ENCODE measurements around the gene HSPA6. TPM values are rescaled to one million over a fixed set of nuclear protein-coding genes. Genes with fewer than 3 reads are reported as not detected.
"Not testable (repeated sequence)": the region's sequence is repeated elsewhere in the genome, so short reads cannot be mapped to it uniquely, and the experiment has no call there.

Gene HSPA6
- total RNA-seq, 1 donor from 2014 or later: 0.68 TPM

GRCh38 chr1:161547995-161548741 is 23.8 kb downstream of the HSPA6 start:
- not testable (repeated sequence) for FAIRE-seq

DNA sequence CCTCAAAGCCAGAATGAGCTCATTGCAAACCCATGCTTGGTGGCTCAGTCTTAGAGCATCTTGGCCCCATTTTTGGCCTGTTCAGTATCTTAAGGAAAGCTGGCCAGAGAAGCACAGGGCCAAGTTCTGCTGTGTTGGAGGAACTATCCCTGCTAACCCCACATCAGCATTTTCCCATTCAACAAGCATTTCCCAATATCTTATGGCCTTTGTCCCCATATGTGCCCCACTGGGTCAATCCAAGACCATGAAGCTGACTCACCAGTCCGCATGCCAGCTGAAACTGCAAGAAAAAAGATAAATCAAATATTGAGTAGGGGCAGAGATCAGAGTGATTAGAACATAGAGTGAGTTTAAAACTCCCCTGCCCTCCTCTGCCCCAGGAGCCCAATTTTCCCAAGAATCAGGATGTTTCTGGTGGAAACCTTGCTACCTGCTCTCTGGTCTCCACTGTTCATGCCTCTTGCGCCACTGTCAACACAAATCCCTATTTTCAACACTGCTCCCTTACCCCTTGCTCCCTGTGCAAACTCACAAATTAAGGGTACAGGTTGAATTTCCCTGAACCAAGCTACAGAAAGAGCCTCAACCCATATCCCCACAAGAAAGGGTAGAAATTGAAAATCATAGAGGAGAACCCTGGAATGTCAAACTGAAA is 24.5 kb downstream of the HSPA6 start:
- H3K4me3 ChIP-seq (ENCODE audit: insufficient read depth, low read depth, low read length); H3K9me3 ChIP-seq (ENCODE audit: insufficient read depth, low read depth, low read length); H3K9me3 Mint-ChIP-seq (ENCODE audit: unreplicated experiment); H3K4me2 ChIP-seq (ENCODE audit: low read length); FAIRE-seq; H3K36me3 Mint-ChIP-seq (ENCODE audit: low read depth, unreplicated experiment); H3K9ac ChIP-seq (ENCODE audit: low read length); H3K27ac ChIP-seq (ENCODE audit: low read depth, low read length); H3K36me3 ChIP-seq (ENCODE audit: insufficient read depth, low read length); H3K4me1 ChIP-seq (ENCODE audit: insufficient read depth, low read length); H3K4me3 Mint-ChIP-seq (ENCODE audit: unreplicated experiment); H3K27me3 ChIP-seq (ENCODE audit: insufficient read depth, low read length); H3K27me3 Mint-ChIP-seq (ENCODE audit: low read depth, unreplicated experiment); H4K20me1 ChIP-seq (ENCODE audit: insufficient read depth, low read length); DNase-seq (ENCODE audit: low read depth); H3K4me1 Mint-ChIP-seq (ENCODE audit: low read depth, unreplicated experiment); H3K79me2 ChIP-seq (ENCODE audit: insufficient read depth, low read length); H2AFZ ChIP-seq (ENCODE audit: low read depth, low read length); H3K27ac Mint-ChIP-seq (ENCODE audit: unreplicated experiment): not testable (repeated sequence)

More at GRCh38 chr1:161547995-161548741, 23.8 kb downstream of the HSPA6 start:
- not testable (repeated sequence) for H3K27ac ChIP-seq (ENCODE audit: low read depth, low read length); H3K4me1 ChIP-seq (ENCODE audit: insufficient read depth, low read length); H3K36me3 ChIP-seq (ENCODE audit: insufficient read depth, low read length); H3K27me3 ChIP-seq (ENCODE audit: insufficient read depth, low read length); H3K4me2 ChIP-seq (ENCODE audit: low read length); H3K4me3 ChIP-seq (ENCODE audit: insufficient read depth, low read depth, low read length); H3K36me3 Mint-ChIP-seq (ENCODE audit: low read depth, unreplicated experiment); H2AFZ ChIP-seq (ENCODE audit: low read depth, low read length); H3K4me3 Mint-ChIP-seq (ENCODE audit: unreplicated experiment); DNase-seq (ENCODE audit: low read depth); H3K9me3 ChIP-seq (ENCODE audit: insufficient read depth, low read depth, low read length); H3K79me2 ChIP-seq (ENCODE audit: insufficient read depth, low read length); H4K20me1 ChIP-seq (ENCODE audit: insufficient read depth, low read length); H3K9me3 Mint-ChIP-seq (ENCODE audit: unreplicated experiment); H3K9ac ChIP-seq (ENCODE audit: low read length); H3K4me1 Mint-ChIP-seq (ENCODE audit: low read depth, unreplicated experiment); H3K27ac Mint-ChIP-seq (ENCODE audit: unreplicated experiment)
- peaks cover 10% of the 10 kb centered on the region for H3K27me3 Mint-ChIP-seq (ENCODE audit: low read depth, unreplicated experiment)

DNA sequence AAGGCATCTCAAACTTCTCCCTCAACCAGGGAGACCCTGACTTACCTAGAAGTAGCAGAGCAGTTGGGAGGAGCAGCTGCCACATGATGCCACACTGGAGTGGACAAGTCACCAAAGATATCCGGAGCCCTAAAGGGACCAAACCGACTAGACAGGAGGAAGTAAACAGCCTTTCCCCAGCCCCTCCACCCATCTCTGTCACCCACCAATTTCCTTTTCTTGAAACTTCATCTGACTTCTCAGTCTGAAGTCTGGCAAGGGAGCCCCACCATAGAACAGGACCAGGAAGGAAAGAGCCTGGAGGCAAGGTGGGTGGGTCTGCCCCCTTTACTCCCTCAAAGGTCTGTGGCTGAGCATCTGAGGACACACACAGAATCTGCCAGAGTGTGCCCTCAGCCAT is 25.3 kb downstream of the HSPA6 start, which contains the start of gene FCGR3A:
Gene FCGR3A (minus strand): TSS at position 167 of the 400 bp plus-strand sequence. CDS start 82 bp downstream, at position 85.
- H3K4me3 ChIP-seq (ENCODE audit: insufficient read depth, low read depth, low read length): no peak within 1 kb of the TSS
- no peak within 1 kb of the TSS for H3K27ac ChIP-seq (ENCODE audit: low read depth, low read length)
- peaks cover 3% of the 10 kb centered on the region for H3K27me3 ChIP-seq (ENCODE audit: insufficient read depth, low read length)
- H3K9me3 ChIP-seq (ENCODE audit: insufficient read depth, low read depth, low read length): no peaks in the 10 kb centered on the region
- no peak within 1 kb of the TSS for H3K27ac Mint-ChIP-seq (ENCODE audit: unreplicated experiment)
- H3K36me3 ChIP-seq (ENCODE audit: insufficient read depth, low read length): no peaks in the 10 kb centered on the region
- no peaks in the 10 kb centered on the region for H3K4me1 ChIP-seq (ENCODE audit: insufficient read depth, low read length)
- H3K4me3 Mint-ChIP-seq (ENCODE audit: unreplicated experiment): no peak within 1 kb of the TSS
- DNase-seq (ENCODE audit: low read depth): no peak
- FAIRE-seq: no peak
- H3K9me3 Mint-ChIP-seq (ENCODE audit: unreplicated experiment): peaks cover 2% of the 10 kb centered on the region
- H2AFZ ChIP-seq (ENCODE audit: low read depth, low read length): no peak within 1 kb of the TSS
- H3K36me3 Mint-ChIP-seq (ENCODE audit: low read depth, unreplicated experiment): no peaks in the 10 kb centered on the region
- H3K4me1 Mint-ChIP-seq (ENCODE audit: low read depth, unreplicated experiment): no peaks in the 10 kb centered on the region
- no peaks in the 10 kb centered on the region for H4K20me1 ChIP-seq (ENCODE audit: insufficient read depth, low read length)
- TF ChIP-seq CTCF (IDR thresholded peaks at IDR 0.05; ENCODE audit: insufficient read depth, low read depth, low read length) (no peak), EZH2 (IDR thresholded peaks at IDR 0.05; ENCODE audit: insufficient read depth, low read length) (no peak)
- no peak within 1 kb of the TSS for H3K9ac ChIP-seq (ENCODE audit: low read length)
- H3K4me2 ChIP-seq (ENCODE audit: low read length): no peak within 1 kb of the TSS
- peaks cover 8% of the 10 kb centered on the region for H3K27me3 Mint-ChIP-seq (ENCODE audit: low read depth, unreplicated experiment)
- no peaks in the 10 kb centered on the region for H3K79me2 ChIP-seq (ENCODE audit: insufficient read depth, low read length)

DNA sequence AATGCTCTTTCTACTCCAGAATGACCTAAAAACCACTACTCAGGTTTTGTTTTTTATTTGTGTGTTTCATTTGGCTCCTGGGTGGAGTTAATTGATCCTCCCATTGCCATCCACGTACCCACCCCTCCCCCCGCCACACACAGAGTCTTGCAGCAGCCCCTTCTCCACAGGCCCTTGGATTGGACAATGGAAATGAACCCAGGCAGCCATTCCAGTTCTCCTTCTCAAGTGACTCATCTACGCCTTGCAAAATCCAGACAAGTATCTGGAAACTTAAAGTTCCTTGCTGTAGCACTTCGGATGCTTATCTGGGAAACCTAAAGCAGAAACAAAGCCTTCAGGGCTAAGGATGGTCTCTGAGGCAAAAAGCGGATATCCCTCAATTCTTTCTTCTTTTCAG is 26.6 kb downstream of the HSPA6 start:
- not testable (repeated sequence) for H3K4me3 Mint-ChIP-seq (ENCODE audit: unreplicated experiment); DNase-seq (ENCODE audit: low read depth); H3K4me1 ChIP-seq (ENCODE audit: insufficient read depth, low read length); H4K20me1 ChIP-seq (ENCODE audit: insufficient read depth, low read length); H3K9me3 Mint-ChIP-seq (ENCODE audit: unreplicated experiment); H3K27me3 ChIP-seq (ENCODE audit: insufficient read depth, low read length); H3K9me3 ChIP-seq (ENCODE audit: insufficient read depth, low read depth, low read length); H3K27me3 Mint-ChIP-seq (ENCODE audit: low read depth, unreplicated experiment); H3K4me2 ChIP-seq (ENCODE audit: low read length); H3K79me2 ChIP-seq (ENCODE audit: insufficient read depth, low read length); H3K36me3 ChIP-seq (ENCODE audit: insufficient read depth, low read length); H2AFZ ChIP-seq (ENCODE audit: low read depth, low read length); H3K27ac Mint-ChIP-seq (ENCODE audit: unreplicated experiment); H3K4me3 ChIP-seq (ENCODE audit: insufficient read depth, low read depth, low read length); H3K4me1 Mint-ChIP-seq (ENCODE audit: low read depth, unreplicated experiment); H3K27ac ChIP-seq (ENCODE audit: low read depth, low read length); FAIRE-seq; H3K9ac ChIP-seq (ENCODE audit: low read length); H3K36me3 Mint-ChIP-seq (ENCODE audit: low read depth, unreplicated experiment)

- H3K4me2 ChIP-seq (ENCODE audit: low read length); H3K27me3 Mint-ChIP-seq (ENCODE audit: low read depth, unreplicated experiment); H3K4me1 Mint-ChIP-seq (ENCODE audit: low read depth, unreplicated experiment); DNase-seq (ENCODE audit: low read depth); H3K4me1 ChIP-seq (ENCODE audit: insufficient read depth, low read length); H3K9ac ChIP-seq (ENCODE audit: low read length); H4K20me1 ChIP-seq (ENCODE audit: insufficient read depth, low read length); FAIRE-seq; H3K4me3 ChIP-seq (ENCODE audit: insufficient read depth, low read depth, low read length); H2AFZ ChIP-seq (ENCODE audit: low read depth, low read length); H3K79me2 ChIP-seq (ENCODE audit: insufficient read depth, low read length); H3K27ac Mint-ChIP-seq (ENCODE audit: unreplicated experiment); H3K36me3 ChIP-seq (ENCODE audit: insufficient read depth, low read length); H3K36me3 Mint-ChIP-seq (ENCODE audit: low read depth, unreplicated experiment); H3K4me3 Mint-ChIP-seq (ENCODE audit: unreplicated experiment); H3K27ac ChIP-seq (ENCODE audit: low read depth, low read length); H3K9me3 Mint-ChIP-seq (ENCODE audit: unreplicated experiment); H3K9me3 ChIP-seq (ENCODE audit: insufficient read depth, low read depth, low read length); H3K27me3 ChIP-seq (ENCODE audit: insufficient read depth, low read length): not testable (repeated sequence)
Observed at GRCh38 chr1:161553631-161554030, 29.3 kb downstream of the HSPA6 start.

All from astrocyte (in vitro differentiated cells and primary cell).